Eye (tissue), 1 donor: ENCODE results near the gene CHAD.
A peak's percentile ranks its signal among the peaks of the same experiment; 100 is the strongest.
"Not testable (repeated sequence)": the region's sequence is repeated elsewhere in the genome, so short reads cannot be mapped to it uniquely, and the experiment has no call there.

ENCODE experiments used
- DNase-seq: peaks from one replicate; pipeline ENCODE4 v3.0.0-alpha.2; 2015

The CHAD gene

GRCh38 chr17:50426814-50427787, 41.6 kb downstream of the CHAD start:
- DNase-seq = peak; percentile 60

- DNase-seq = no peak
Observed at GRCh38 chr17:50426472-50426782, 42.3 kb downstream of the CHAD start.

GRCh38 chr17:50425682-50426471, 42.8 kb downstream of the CHAD start, which contains the start of gene ACSF2:
TSS of gene ACSF2 (plus strand) at chr17:50426218. CDS start at chr17:50426262, 44 bp downstream.
- DNase-seq = peak; percentile 72

- DNase-seq = peak; percentile 17
Observed at GRCh38 chr17:50424996-50425681, 43.5 kb downstream of the CHAD start.

- DNase-seq = no peak
Observed at GRCh38 chr17:50424246-50424995, 44.3 kb downstream of the CHAD start.

GRCh38 chr17:50423553-50424159, 45.0 kb downstream of the CHAD start:
- peak; percentile 29 for DNase-seq

- no peak for DNase-seq
Observed at GRCh38 chr17:50422738-50423137, 45.9 kb downstream of the CHAD start.

- peak; percentile 23 for DNase-seq
Observed at GRCh38 chr17:50421308-50422051, 47.2 kb downstream of the CHAD start.

GRCh38 chr17:50420419-50421112, 48.1 kb downstream of the CHAD start:
- no peak for DNase-seq

GRCh38 chr17:50419577-50419976, 49.1 kb downstream of the CHAD start:
- not testable (repeated sequence) for DNase-seq

- DNase-seq = no peak
Observed at GRCh38 chr17:50414808-50415207, 53.9 kb downstream of the CHAD start.
